Prostate gland (tissue), 2 donors: ENCODE data around the gene CD2AP.

Source experiments
- CTCF ChIP-seq, 4 experiments: fragments of 200-600 bp in 2 of 4; fragments of 450-650 bp in 2 of 4; sonication (generic) in 2 of 4; IDR thresholded peaks; 1 replicate in 3 of 4; 2 replicates in 1 of 4; pipeline ENCODE4 v1.5.1; 2016 to 2019; ENCODE audit warnings: antibody characterized with exemption in 4 of 4, mild to moderate bottlenecking in 2 of 4, moderate library complexity in 2 of 4
- POLR2A ChIP-seq: fragments of 450-650 bp; IDR thresholded peaks from one replicate; pipeline ENCODE4 v1.6.1; 2016; ENCODE audit warnings: antibody characterized with exemption, mild to moderate bottlenecking
- POLR2AphosphoS5 ChIP-seq: sonication (generic); formaldehyde crosslinking; IDR thresholded peaks from one replicate; pipeline ENCODE4 v1.6.1; 2017; ENCODE audit warnings: antibody characterized with exemption

DNA sequence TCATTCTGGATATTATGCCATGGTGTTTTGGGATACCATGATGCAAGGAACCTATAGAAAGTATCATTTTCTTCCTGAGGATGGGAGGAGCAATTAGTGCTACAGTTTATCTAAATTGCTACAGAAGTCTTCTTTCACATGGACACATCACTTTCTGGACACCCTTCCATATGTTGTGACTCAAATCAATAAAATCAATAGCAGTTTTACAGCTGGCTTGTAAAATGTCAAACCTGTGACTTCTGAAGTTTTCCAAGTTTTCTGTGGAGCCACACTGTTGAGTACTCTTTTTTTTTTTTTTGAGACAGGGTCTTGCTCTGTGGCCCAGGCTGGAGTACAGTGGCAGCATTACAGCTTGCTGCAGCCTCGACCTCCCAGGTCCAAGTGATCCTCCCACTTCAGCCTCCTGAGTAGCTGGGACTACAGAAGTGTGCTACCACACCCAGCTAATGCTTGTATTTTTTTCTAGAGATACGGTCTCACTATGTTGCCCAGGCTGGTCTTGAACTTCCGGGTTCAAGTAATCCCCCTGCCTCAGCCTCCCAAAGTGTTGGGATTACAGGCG is 24.1 kb upstream of the CD2AP start:
- TF ChIP-seq CTCF (IDR thresholded peaks at IDR 0.05) (no peak), POLR2A (no peak), POLR2AphosphoS5 (no peak)
